HG03196 (cell line): ENCODE measurements around the gene CEP131.

Experiments used
- ATAC-seq: cut with Tn5 transposase; IDR thresholded peaks from one replicate; pipeline ENCODE4 v1.9.1; 2021; ENCODE audit not compliant: unreplicated experiment

Gene CEP131

DNA sequence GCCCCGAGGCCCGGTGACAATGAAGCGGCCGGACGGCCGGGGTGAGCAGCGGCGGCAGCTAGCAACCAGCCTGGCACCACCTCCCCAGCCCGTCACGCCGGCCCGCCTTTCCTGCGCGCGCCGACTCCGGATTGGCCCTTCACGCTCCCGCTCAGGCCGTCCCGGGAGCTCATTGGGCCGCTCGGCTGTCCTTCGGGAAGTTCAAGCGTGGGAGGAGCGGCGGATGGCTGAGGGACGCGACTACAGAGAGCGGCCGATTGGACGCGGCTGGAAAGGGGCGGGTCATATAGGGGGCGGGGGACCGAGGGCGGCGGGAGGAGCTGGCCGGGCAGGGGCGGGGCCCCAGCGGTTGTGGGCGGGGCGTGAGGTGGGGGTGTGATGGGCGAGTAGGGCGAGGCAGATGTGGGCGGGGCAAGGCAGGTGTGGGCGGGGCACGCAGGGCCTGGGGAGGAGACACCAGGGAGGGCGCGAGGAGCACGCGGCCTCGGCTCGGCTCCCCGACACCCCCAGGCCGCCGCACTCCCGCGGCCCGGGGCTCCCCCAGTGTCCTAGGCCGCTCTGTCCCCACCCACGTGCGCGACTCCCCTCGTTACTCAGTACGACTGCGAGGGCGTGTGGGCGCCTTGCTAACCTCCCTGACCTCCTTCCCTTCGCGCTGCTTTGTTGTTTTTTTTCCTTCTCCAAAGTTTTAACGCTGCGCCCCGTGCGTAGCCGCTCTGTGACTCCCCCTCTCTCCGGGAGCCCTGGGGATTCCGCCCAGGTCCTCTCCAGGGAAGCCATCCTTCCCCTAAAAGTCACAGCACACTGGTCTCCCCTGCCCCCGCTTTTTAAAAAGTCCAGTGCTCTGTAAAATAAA, at the start of gene CEP131:
Gene CEP131, minus strand, starts transcription at position 60 of the 856 bp plus-strand sequence. CDS start 2,909 bp downstream, outside the sequence.
- peak; percentile 91 for ATAC-seq

DNA sequence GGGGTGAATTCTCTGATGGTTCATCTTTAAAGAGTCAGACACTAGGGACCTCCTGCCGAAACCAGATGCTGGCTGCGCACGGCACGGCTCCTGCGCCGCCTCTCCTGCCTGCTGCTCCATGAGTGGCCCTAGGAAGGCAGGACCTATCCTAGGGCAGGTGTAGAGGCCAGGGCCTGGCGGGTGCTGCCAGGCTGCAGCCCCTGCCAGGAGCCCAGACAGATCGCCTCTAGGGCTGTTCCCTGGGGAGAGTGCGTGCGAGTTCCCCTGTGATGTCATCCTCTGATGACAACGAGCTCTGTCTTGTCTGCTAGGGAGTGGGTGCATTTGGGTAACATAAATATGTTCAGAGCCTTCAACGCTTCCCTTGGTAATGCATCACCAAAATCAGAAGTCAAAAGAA, 48.5 kb upstream of the CEP131 start:
- no peak for ATAC-seq

DNA sequence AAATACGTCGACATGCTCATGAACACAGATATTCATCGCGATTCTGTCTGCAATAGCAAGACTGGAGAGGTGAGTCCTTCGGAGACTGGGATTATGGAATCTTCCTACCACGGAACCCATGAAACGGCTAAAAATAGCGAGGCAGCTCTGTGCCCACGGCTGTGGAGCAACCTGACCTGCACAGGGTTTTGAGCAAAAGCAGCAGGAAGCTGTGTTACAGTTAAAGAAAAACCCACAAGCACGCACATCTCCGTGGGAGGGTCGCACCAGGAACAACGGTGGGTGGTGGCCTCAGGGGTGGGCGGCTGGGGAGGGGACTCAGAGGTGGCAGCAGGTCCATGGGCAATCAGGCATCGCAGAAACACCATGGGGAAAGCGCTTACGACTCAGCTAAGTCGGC, 47.5 kb upstream of the CEP131 start:
- no peak for ATAC-seq

DNA sequence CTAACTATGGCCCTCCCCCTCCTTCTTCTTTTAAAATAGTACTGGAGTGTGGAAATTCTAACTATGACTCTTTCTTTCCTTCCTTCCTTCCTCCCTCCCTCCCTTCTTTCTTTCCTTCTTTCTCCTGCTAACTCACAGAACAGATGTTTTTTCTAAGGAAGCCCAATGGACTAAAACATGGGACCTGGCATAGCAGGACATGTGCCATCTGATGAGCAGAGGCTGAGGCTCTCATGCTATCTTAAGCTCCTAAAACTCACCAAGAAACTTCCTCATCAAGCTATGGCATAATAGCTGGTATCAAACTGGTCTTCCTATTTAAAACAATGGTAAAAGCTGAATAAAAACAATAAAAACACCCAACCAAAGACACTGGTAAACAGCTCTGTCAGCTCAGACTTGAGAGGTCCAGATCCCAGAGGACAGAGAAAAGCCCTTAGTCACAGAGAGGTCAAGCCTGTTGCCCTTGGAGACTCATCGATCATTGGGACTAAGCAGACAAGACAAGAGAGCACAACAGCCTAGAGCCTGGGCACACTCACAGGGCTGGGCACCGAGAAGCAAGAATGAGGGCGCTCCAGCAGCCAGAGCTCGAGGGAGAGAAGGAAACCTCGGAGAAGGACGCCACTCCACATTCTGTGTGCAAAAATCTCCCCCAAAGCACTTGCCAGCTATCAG, 44.8 kb upstream of the CEP131 start:
- ATAC-seq, result no peak

DNA sequence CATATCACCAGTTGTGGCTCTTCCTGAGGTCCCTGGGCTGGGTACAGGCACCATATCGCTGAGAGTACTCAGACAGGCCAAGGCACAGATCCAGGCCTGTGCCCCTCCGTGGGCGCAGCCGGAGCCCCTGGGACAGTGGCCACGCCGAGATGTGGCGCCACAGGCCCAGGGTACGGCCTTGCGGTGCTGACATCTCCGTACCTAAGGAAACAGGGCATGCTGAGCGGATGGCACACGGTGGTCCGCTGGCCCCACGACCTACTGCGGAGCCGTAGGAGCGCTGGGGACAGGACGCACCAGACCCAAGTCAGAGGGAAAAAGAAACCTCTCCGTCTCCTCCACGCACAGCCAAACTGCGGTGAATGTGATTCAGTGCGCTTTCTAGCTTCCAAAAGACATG, 42.8 kb upstream of the CEP131 start:
- ATAC-seq, result no peak

DNA sequence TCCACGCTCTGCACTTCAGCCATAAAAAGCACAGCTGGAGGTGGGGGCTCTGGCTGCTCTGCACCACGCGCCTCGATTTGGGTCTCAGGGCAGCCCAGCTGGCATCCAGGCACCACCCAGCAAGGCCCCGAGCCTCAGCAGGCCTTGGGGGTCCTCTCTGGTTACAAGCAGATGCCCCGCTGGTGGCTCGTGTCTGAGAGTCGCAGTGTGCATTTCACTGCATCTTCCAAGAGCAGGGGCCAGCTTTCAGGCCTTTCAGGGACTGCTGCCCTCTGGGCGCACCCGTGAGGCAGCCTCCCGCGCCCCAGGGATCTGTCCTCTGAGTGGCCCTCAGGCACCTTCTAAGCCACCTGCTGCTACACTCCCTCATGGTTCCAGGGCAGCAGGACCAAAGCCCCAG, 41.9 kb upstream of the CEP131 start:
- ATAC-seq, result no peak

DNA sequence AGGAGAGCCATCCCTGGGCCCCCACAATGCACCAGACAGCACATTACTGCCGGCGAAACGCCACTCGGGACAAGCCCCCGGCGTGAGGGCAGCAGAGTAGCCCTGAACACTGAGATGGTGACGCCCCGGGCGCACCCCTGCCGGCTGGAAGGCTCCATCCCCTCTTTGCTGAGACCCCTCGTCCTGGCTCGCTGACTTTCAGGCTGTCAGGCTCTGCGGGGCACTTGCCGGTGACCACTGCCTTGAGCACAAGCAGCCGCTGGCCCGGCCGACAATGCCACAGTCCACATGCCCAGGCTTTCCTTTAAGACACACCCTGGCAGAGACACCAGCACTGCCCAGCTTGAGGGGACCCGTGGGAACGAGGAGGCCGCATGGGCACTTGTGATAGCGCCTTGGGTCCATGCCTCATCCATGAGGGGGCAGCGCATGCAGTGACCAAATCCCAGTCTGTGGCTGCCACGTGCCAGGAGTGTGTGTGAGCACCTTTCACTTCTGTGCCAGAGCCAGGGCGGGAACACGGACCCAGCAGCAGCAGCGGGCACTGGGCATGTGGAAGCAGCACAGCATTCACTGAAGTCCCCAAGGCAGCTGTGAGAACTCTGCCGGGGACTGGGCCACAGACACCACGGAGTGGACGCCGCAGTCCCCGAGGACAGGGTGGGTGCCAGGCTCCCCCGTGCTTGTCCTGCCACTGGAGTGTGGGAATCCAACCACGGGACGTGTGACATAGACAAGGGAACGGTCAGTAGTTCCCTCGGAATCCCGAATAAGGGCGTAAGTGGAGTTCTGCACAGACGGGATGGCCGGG, 40.8 kb upstream of the CEP131 start:
- ATAC-seq, result no peak

DNA sequence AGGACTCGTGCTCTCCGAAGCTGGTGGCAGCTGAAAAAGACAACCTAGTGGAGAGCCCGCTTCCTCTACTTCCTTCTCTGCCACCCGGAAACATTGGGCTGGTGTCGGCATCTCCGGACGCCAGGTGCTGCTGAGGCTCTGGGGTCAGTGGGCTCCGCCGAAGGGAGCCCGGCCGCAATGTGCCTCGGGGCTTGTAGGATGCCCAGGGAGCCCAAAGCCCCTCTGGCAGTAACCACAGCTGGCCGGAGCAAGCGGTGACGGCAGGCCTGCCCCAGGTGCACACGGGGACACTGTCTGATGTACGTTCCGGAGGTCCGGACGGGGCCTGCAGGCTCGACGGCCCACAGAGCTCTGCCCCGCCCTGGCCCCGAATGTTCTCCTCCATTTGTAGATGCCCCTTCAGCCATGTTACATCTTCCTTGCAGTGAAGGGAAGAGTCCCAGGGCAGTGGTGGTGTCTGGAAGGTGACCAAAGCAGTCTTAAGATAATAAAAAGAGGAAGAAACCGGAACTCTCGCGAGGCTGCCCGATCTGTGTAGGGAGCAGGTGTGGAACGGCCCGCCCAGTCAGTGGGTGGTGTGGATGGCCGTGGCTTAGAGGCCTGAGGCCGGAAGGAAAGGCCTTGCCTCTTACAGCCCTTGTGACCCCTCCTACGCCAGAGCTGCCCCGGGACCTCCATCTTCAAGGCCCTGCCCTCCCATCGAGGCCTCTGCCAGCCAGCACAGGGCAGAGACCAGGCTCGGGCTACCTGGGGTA, 39.0 kb upstream of the CEP131 start:
- ATAC-seq, result no peak

DNA sequence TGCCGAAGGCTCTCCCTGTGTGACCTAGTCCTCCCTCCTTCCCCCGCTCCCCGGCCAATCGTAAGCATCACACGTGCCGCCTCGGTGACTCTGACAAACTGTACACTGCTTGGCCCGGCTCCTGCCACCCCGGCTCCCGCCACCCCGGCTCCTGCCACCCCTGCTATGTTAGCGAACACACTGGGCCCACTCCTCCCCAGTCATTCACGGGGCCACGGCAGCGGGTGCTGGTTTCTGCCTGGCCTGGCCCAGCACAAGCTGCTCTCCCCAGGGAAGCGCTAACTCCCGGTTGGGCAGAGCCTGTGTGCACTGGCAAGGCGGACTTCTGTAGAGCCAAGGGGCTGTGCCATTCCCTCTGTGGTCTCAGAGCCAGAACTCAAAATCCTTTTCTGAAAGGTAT, 38.3 kb upstream of the CEP131 start:
- ATAC-seq, result no peak

DNA sequence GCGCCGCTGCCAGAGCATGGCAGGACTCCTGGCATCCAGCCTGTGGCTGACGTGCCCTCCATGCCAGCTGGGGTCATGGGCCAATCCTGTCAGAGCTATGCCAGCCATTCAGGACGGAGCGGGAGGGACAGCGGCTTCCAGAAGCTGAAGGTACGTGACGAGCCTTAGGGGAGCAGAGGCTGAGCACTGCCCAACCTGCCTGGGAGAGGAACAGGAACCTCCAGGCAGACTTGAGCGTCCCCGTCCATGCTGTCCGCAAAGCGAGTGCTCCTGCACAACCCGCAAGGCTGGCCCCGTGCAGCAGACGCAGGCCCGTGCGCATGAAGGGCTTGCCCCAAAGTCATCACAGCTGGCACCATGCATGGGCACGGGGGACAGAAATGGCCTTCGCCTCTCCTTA, 37.9 kb upstream of the CEP131 start:
- no peak for ATAC-seq

DNA sequence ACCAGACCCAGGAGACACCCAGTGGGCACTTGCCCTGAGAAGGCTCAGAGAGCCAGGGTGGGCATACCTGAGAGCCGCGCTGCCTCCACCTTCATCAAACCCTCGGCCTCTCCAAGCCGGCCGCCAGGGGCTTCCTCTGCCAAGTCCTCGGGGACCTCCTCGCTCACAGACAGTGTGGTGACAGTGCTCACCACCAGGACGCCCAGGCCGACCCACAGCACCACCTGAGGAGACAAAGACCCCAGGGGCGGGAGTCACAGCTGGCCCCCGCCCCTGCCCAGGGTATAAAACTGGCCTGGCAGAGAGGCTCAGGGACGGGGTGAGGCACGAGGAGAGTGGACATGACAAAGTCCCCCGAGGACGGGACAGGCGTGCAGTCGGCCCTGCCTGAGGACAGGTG, 37.4 kb upstream of the CEP131 start:
- ATAC-seq, result no peak

DNA sequence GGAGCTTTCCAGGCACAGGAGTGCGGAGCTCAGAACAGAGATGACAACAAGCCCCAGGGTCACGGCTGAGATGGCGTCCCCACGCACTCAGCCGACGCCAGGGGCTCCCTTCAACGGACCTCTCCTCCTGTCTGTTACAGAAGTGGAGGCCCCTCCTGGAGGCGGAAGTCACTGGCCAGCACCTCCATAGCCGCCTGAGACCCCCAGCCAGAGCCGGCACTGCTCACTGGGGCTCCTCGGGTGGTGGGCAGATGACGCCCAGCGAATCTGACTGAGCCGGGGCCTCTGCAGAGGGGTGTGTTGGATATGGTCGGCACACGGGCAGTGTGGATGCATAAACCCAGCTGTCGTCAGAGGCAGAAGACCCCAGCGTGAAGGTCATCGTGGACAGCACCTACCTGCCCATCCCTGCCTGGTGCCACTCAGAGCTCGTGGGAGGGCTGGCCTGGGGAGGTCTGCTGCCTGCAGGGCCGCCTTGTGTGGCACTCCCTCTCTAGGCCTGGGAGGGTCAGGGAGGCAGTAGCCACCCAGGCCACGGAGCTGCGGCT, 36.4 kb upstream of the CEP131 start:
- ATAC-seq, result no peak

DNA sequence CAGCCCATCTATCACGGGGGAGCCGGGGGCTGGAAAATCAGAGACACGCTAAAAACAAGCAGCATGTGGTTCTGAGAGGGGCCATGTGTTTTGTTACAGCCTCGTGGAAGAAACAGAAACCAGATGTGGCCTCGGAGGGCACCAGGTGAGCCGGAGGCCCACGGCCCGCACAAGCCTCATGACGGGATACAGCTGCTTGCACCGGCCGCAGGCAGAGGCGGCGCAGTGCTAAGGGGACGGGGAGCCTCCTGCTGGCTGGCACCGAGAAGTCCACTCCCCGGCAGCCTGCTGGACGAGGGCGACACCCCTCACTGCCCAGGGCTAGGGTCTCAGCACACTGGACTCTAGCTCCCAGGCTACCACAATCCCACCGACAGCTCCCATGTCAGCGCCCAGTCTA, 35.5 kb upstream of the CEP131 start:
- no peak for ATAC-seq

DNA sequence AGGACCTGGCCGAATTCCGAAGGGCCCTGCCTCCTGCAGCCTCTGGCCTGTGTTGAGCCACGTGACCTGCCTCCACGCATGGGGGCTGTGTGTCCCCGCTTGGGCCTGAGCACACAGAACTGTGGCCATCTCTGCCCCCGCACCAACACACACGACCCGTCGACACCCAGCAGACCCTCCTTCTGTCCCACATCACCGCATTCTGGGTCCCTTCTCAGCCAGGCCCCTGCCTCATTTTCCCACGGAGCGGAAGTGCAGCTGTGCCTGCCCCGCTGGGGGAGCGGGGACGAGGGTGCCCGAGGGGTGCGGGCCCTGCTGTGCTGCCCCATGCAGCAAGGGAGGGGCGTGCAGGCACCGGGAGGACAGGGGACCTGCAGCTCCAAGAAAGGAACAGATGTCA, 34.8 kb upstream of the CEP131 start:
- no peak for ATAC-seq

DNA sequence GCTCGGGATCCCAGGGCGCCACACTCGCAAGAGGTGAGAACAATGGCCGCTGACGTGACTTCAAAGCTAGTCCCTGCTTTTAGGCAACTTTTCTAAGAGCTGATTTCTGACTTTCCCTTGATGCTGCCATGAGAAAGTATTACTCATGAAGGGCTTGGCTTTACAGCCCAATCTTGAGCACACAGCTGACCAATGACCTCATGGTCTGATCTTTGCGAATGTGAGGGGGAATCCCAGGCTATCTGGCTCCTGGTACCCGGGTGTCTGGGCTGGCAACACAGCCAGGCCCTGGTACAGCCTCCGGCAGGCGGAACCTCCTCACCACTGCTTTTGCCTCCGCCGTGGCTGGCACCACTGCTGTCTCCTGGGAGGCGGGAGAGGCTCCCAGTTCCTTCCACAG, 33.9 kb upstream of the CEP131 start:
- ATAC-seq, result no peak

DNA sequence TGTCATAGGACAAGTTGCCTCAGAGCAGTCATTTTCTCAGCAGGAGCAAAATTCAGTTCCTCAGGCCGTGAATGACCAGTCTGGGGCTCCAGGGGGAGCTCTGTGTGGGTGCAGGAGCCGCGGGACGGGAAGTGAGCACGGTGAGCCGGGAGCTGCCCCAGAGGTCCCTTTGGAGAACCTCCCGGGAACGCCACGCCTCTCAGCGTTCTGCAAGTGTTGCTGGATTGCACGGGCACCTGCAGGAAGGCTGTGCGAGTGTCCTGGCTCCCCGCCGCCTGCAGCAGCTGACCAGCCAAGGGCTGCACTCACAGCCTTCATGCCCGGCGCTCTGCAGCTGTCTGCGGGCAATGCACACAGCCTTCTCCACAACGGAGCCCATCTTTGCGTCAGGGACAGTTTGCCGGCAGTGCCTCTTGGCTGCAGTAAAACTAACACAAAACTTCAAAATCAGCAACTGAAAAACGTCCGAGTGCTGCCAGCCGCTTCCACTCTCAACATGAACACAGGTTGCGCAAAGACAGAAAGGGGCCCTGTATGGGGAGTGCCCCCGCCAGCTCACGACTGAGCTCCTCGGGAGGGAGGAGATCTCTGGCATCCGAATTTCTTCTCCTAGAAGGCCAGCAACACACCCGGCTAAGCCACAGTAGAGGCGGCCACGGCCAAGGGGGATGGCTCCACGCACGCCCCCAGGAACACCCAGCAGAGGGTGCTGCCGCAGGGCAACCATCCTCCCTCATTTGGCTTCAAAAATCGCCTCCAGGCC, 32.4 kb upstream of the CEP131 start:
- no peak for ATAC-seq

DNA sequence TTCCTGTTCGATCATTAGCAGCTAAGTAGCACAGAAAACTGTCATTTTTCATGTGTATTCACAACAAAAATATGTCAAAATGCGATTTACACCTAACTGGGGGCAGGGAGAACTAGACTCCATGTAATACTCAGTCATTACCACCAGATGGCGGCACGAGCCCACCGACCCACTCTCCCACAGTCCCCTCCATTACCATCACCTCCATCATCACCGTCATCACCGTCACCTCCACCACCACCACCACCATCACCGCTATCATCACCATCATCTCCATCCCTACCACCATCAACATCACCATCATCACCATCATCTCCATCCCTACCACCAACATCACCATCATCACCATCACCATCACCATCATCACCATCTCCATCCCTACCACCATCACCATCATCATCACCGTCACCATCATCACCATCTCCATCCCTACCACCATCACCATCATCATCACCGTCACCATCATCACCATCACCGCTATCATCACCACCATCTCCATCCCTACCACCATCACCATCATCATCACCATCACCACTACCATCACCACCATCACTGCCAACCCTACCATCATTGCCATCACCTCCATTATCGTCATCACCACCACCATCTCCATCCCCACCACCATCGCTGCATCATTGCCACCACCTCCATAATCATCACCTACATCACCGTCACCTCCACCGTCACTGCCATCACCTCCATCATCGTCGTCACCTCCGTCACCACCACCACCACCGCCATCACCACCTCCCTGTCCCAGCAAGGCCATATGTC, 30.8 kb upstream of the CEP131 start:
- ATAC-seq, result no peak

DNA sequence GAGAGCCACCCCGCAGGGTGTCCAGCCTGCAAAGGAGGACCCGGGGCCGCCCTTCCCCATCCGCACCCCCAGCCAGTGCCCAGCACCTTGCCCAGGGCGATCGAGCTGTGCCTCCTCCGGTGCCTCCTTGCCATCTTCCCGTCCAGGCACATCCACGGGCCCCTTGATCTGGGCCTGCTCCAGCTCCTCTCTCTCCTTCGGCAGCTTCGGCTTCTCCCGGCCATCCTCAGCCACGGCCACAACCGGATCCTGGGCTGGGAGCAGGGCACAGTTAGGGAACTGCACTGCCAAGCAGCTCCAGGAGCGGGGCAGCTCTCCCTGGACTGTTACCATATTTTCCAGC, 30.2 kb upstream of the CEP131 start:
- no peak for ATAC-seq

DNA sequence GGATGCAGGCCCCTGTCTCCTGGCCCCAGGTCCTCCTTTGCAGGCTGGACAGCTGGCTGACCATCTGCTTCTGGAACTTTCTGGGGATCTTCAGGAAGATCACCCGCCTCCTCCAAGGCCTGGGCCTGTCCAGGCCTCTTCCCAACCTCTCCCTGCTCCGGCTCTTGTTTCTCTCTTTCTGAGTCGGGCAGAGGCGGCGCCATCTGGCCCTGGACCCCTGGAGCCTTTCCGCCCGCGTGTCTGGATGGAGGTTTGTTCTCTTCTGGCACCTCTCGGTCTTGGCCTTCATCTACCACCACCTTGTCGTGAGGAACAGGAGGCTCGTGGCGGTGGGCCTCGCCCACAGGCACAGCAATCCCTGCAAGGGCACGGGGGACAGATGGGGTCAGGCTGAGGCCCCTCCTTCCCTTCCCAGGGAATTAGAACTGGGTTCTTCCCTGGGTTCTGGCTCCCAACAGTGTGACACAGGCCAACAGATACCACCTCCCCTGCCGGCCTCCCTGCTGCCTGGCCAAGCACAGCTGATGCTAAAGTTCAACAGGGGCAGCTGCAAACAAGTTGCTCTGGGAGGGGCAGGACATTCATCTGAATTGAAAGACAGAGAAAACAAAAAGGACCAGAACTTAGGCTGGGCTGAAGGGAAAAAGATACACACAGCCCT, 29.7 kb upstream of the CEP131 start:
- ATAC-seq, result no peak
